ENCODE measurements around the gene KCND2. TPM values are rescaled to one million over a fixed set of nuclear protein-coding genes. Genes with fewer than 3 reads are reported as not detected.
"Not testable (repeated sequence)": the region's sequence is repeated elsewhere in the genome, so short reads cannot be mapped to it uniquely, and the experiment has no call there.

Gene KCND2
- total RNA-seq, 1 donor from 2014 or later: 51.8 TPM

GRCh38 chr7:120675076-120675475 is 402.1 kb downstream of the KCND2 start:
- DNase-seq (ENCODE audit: low spot score in 2 of 2) (no peak), FAIRE-seq (no peak)

- FAIRE-seq: no peak
- DNase-seq (ENCODE audit: low spot score in 2 of 2): no peak
Measured at GRCh38 chr7:120677535-120677934, 404.6 kb downstream of the KCND2 start.

- no peak for DNase-seq (ENCODE audit: low spot score in 2 of 2)
- FAIRE-seq: no peak
Measured at GRCh38 chr7:120680985-120681384, 408.0 kb downstream of the KCND2 start.

- no peak for DNase-seq (ENCODE audit: low spot score in 2 of 2)
Measured at GRCh38 chr7:120684463-120684862, 411.5 kb downstream of the KCND2 start.

GRCh38 chr7:120691915-120692314 is 418.9 kb downstream of the KCND2 start:
- FAIRE-seq: no peak

More at GRCh38 chr7:120684463-120684862, 411.5 kb downstream of the KCND2 start:
- FAIRE-seq: no peak

GRCh38 chr7:120695848-120696247 is 422.9 kb downstream of the KCND2 start:
- FAIRE-seq (no peak), DNase-seq (ENCODE audit: low spot score in 2 of 2) (no peak)

More at GRCh38 chr7:120691915-120692314, 418.9 kb downstream of the KCND2 start:
- no peak for DNase-seq (ENCODE audit: low spot score in 2 of 2)

- FAIRE-seq (no peak), DNase-seq (ENCODE audit: low spot score in 2 of 2) (no peak)
Measured at GRCh38 chr7:120700796-120701195, 427.8 kb downstream of the KCND2 start.

GRCh38 chr7:120702408-120702807 is 429.4 kb downstream of the KCND2 start:
- DNase-seq (ENCODE audit: low spot score in 2 of 2); FAIRE-seq: not testable (repeated sequence)

- FAIRE-seq (no peak), DNase-seq (ENCODE audit: low spot score in 2 of 2) (no peak)
Measured at GRCh38 chr7:120703585-120704240, 430.7 kb downstream of the KCND2 start.

- no peak for FAIRE-seq
Measured at GRCh38 chr7:120709252-120709971, 436.4 kb downstream of the KCND2 start.

GRCh38 chr7:120709972-120710320 is 437.0 kb downstream of the KCND2 start:
- no peak for FAIRE-seq

More at GRCh38 chr7:120709252-120709971, 436.4 kb downstream of the KCND2 start:
- no peak for DNase-seq (ENCODE audit: low spot score in 2 of 2)

GRCh38 chr7:120714945-120715344 is 442.0 kb downstream of the KCND2 start:
- DNase-seq (ENCODE audit: low spot score in 2 of 2) (no peak), FAIRE-seq (no peak)

More at GRCh38 chr7:120709972-120710320, 437.0 kb downstream of the KCND2 start:
- no peak for DNase-seq (ENCODE audit: low spot score in 2 of 2)

- DNase-seq (ENCODE audit: low spot score in 2 of 2): no peak
- FAIRE-seq: no peak
Measured at GRCh38 chr7:120716307-120716706, 443.3 kb downstream of the KCND2 start.

GRCh38 chr7:120717166-120717565 is 444.2 kb downstream of the KCND2 start:
- FAIRE-seq (no peak), DNase-seq (ENCODE audit: low spot score in 2 of 2) (no peak)

GRCh38 chr7:120718361-120718760 is 445.4 kb downstream of the KCND2 start:
- FAIRE-seq (no peak), DNase-seq (ENCODE audit: low spot score in 2 of 2) (no peak)

- DNase-seq (ENCODE audit: low spot score in 2 of 2) (no peak), FAIRE-seq (no peak)
Measured at GRCh38 chr7:120720317-120720716, 447.3 kb downstream of the KCND2 start.

- FAIRE-seq (no peak), DNase-seq (ENCODE audit: low spot score in 2 of 2) (no peak)
Measured at GRCh38 chr7:120723465-120724385, 450.8 kb downstream of the KCND2 start.

- DNase-seq (ENCODE audit: low spot score in 2 of 2) (no peak), FAIRE-seq (no peak)
Measured at GRCh38 chr7:120724448-120724847, 451.5 kb downstream of the KCND2 start.

GRCh38 chr7:120724955-120725354 is 452.0 kb downstream of the KCND2 start:
- FAIRE-seq: no peak

GRCh38 chr7:120725376-120726039 is 452.5 kb downstream of the KCND2 start:
- DNase-seq (ENCODE audit: low spot score in 2 of 2): peak in 1 of 2 donors; percentile 5
- peak; percentile 76 for FAIRE-seq

More at GRCh38 chr7:120724955-120725354, 452.0 kb downstream of the KCND2 start:
- no peak for DNase-seq (ENCODE audit: low spot score in 2 of 2)
